ENCODE measurements around the gene RAB1A.

GRCh38 chr2:65122313-65122712 lies 7.6 kb downstream of the RAB1A start:
- TF ChIP-seq EZH2 (IDR thresholded peaks at IDR 0.05; ENCODE audit: borderline replicate concordance, low read depth, low read length, severe bottlenecking) = no peak
- TF ChIP-seq, protein P1, sequence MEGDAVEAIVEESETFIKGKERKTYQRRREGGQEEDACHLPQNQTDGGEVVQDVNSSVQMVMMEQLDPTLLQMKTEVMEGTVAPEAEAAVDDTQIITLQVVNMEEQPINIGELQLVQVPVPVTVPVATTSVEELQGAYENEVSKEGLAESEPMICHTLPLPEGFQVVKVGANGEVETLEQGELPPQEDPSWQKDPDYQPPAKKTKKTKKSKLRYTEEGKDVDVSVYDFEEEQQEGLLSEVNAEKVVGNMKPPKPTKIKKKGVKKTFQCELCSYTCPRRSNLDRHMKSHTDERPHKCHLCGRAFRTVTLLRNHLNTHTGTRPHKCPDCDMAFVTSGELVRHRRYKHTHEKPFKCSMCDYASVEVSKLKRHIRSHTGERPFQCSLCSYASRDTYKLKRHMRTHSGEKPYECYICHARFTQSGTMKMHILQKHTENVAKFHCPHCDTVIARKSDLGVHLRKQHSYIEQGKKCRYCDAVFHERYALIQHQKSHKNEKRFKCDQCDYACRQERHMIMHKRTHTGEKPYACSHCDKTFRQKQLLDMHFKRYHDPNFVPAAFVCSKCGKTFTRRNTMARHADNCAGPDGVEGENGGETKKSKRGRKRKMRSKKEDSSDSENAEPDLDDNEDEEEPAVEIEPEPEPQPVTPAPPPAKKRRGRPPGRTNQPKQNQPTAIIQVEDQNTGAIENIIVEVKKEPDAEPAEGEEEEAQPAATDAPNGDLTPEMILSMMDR (IDR thresholded peaks at IDR 0.05; ENCODE audit: borderline replicate concordance, extremely low read depth, low read length, poor library complexity, severe bottlenecking) = no peak

Measured in DND-41 (cell line).